ENCODE results near the gene TAS2R16. TPM values are rescaled to one million over a fixed set of nuclear protein-coding genes. Genes with fewer than 3 reads are reported as not detected.

Gene TAS2R16
- total RNA-seq, 1 experiment from 2014 or later = not detected

GRCh38 chr7:122988333-122988732 is 7.2 kb downstream of the TAS2R16 start:
- H3K4me2 ChIP-seq (ENCODE audit: insufficient read depth, insufficient read length, low read length) = no peak overlapping the region
- no peak overlapping the region for H3K27ac ChIP-seq (ENCODE audit: insufficient read length, low read depth, low read length)
- Mint-ChIP-seq H3K27ac (peak overlapping the region in 1 of 3 experiments; percentile 81; a peak in 1 of 7 replicates), H3K4me1 (peaks cover 22 to 27% of the 10 kb centered on the region in 2 experiments), H3K4me3 (no peak overlapping the region), H3K27me3 (ENCODE audit: low read depth) (no peaks in the 10 kb centered on the region), H3K36me3 (ENCODE audit: insufficient read depth in 1 of 3, low read depth in 3 of 3) (peaks cover 0 to 3% (median 0%) of the 10 kb centered on the region in 3 experiments; a peak in 2 of 7 replicates), H3K9me3 (0 out of 5 replicates have a peak, but pooled peaks cover 0 to 2% of the 10 kb centered on the region in 2 experiments)
- no peak overlapping the region for H3K14ac ChIP-seq (ENCODE audit: insufficient read depth, low read length)
- no peaks in the 10 kb centered on the region for H4K20me1 ChIP-seq (ENCODE audit: control insufficient read depth, insufficient read depth, insufficient read length)
- no peak overlapping the region for H2AFZ ChIP-seq (ENCODE audit: low read length)
- H3K27me3 ChIP-seq (ENCODE audit: insufficient read depth, low read length) = no peaks in the 10 kb centered on the region
- DNase-seq = no peak
- H2BK5ac ChIP-seq (ENCODE audit: insufficient read length, low read length) = no peak overlapping the region
- no peaks in the 10 kb centered on the region for H3K23me2 ChIP-seq (ENCODE audit: insufficient read length, low read depth, low read length, poor library complexity, severe bottlenecking)
- H2AK5ac ChIP-seq (ENCODE audit: insufficient read length, low read length) = no peak overlapping the region
- no peak overlapping the region for H2BK20ac ChIP-seq (ENCODE audit: low read depth, low read length, poor library complexity, severe bottlenecking)
- H3K4me1 ChIP-seq (ENCODE audit: insufficient read depth, low read length) = no peaks in the 10 kb centered on the region
- H4K8ac ChIP-seq (replicated peaks; ENCODE audit: insufficient read length, low read depth, low read length) = no peak overlapping the region
- H3K79me1 ChIP-seq (ENCODE audit: insufficient read depth, low read depth, low read length, poor library complexity, severe bottlenecking) = no peaks in the 10 kb centered on the region
- no peak overlapping the region for H3K18ac ChIP-seq (ENCODE audit: insufficient read length, low read depth, low read length)
- H3K56ac ChIP-seq (ENCODE audit: insufficient read length, low read depth, low read length) = no peak overlapping the region
- H3K23ac ChIP-seq (ENCODE audit: insufficient read length, low read depth, low read length) = no peak overlapping the region
- no peak overlapping the region for H4K91ac ChIP-seq (ENCODE audit: insufficient read length, low read depth, low read length)
- WGBS (ENCODE audit: extremely low coverage, insufficient read length, low lambda C conversion rate) = no CpG with 5 or more reads among the region's 4 CpGs
- H3K9me3 ChIP-seq (ENCODE audit: control insufficient read depth, low read depth, low read length) = no peaks in the 10 kb centered on the region
- no peak overlapping the region for H4K5ac ChIP-seq (ENCODE audit: insufficient read length, low read depth, low read length)
- no peak overlapping the region for H3T11ph ChIP-seq (ENCODE audit: low read length)
- no peak overlapping the region for H2BK15ac ChIP-seq (ENCODE audit: low read depth, low read length)
- no peak for TF ChIP-seq CTCF (conservative IDR thresholded peaks at IDR 0.05)
- peaks cover under 1% of the 10 kb centered on the region; the same call in 1 of the 2 replicates for H3K79me2 ChIP-seq (ENCODE audit: insufficient read depth, low read length)
- H3K4ac ChIP-seq (ENCODE audit: low read depth, low read length) = no peak overlapping the region
- H2BK12ac ChIP-seq (ENCODE audit: insufficient read length, low read depth, low read length) = no peak overlapping the region
- no peak overlapping the region for H3K9ac ChIP-seq (ENCODE audit: extremely low read depth, insufficient read length, low read length)
- H2BK120ac ChIP-seq (ENCODE audit: low read depth, low read length, poor library complexity, severe bottlenecking) = no peak overlapping the region
